HEK293T (cell line): ENCODE data around the gene SAYSD1.

ENCODE experiments used
- CTCF ChIA-PET: fragments of 350-600 bp; formaldehyde crosslinking; extraction: SDS; loops from one replicate; lab custom pipeline; 2021; ENCODE audit warnings: antibody characterized with exemption, inconsistent platforms; lab: Yijun Ruan, JAX
- POLR2A ChIA-PET: fragments of 350-600 bp; formaldehyde crosslinking; extraction: SDS; loops from one replicate; lab custom pipeline; 2020; ENCODE audit warnings: antibody characterized with exemption, inconsistent platforms; lab: Yijun Ruan, JAX
- DNase-seq: peaks from one replicate; pipeline ENCODE4 v3.0.0; 2012; ENCODE audit warnings: mixed read lengths; ENCODE audit errors: extremely low spot score
- ARNT ChIP-seq: fragments of 450-650 bp; IDR thresholded peaks from 2 replicates; pipeline ENCODE4 v1.6.1; 2017; ENCODE audit warnings: mild to moderate bottlenecking
- BHLHE40 ChIP-seq: fragments of 450-650 bp; IDR thresholded peaks from 2 replicates; pipeline ENCODE4 v1.6.1; 2016; ENCODE audit warnings: mild to moderate bottlenecking, moderate library complexity, borderline replicate concordance
- CTBP1 ChIP-seq: fragments of 450-650 bp; IDR thresholded peaks from 2 replicates; pipeline ENCODE4 v1.6.1; 2016; ENCODE audit warnings: borderline replicate concordance
- ELF4 ChIP-seq: fragments of 450-650 bp; IDR thresholded peaks from 2 replicates; pipeline ENCODE4 v1.6.1; 2017; ENCODE audit warnings: antibody characterized with exemption
- FOXA1 ChIP-seq: fragments of 450-650 bp; IDR thresholded peaks from 2 replicates; pipeline ENCODE4 v1.6.1; 2016; ENCODE audit warnings: mild to moderate bottlenecking
- FOXK2 ChIP-seq: fragments of 450-650 bp; IDR thresholded peaks from 2 replicates; pipeline ENCODE4 v1.6.1; 2016; ENCODE audit warnings: mild to moderate bottlenecking
- FOXM1 ChIP-seq: fragments of 450-650 bp; IDR thresholded peaks from 2 replicates; pipeline ENCODE4 v1.6.1; 2017; ENCODE audit warnings: mild to moderate bottlenecking, borderline replicate concordance
- HDGF ChIP-seq: fragments of 450-650 bp; IDR thresholded peaks from 2 replicates; pipeline ENCODE4 v1.6.1; 2017; ENCODE audit warnings: antibody characterized with exemption, borderline replicate concordance
- L3MBTL2 ChIP-seq: fragments of 450-650 bp; conservative IDR thresholded peaks from 2 replicates; pipeline ENCODE4 v1.6.1; 2016; ENCODE audit warnings: mild to moderate bottlenecking
- LEF1 ChIP-seq: fragments of 450-650 bp; IDR thresholded peaks from 2 replicates; pipeline ENCODE4 v1.6.1; 2017; ENCODE audit warnings: mild to moderate bottlenecking, borderline replicate concordance
- NFRKB ChIP-seq: fragments of 450-650 bp; IDR thresholded peaks from 2 replicates; pipeline ENCODE4 v1.6.1; 2016; ENCODE audit warnings: mild to moderate bottlenecking, moderate library complexity
- SP1 ChIP-seq: fragments of 450-650 bp; IDR thresholded peaks from 2 replicates; pipeline ENCODE4 v1.6.1; 2017
- SUZ12 ChIP-seq: fragments of 450-650 bp; IDR thresholded peaks from 2 replicates; pipeline ENCODE4 v1.6.1; 2016; ENCODE audit warnings: mild to moderate bottlenecking
- TARDBP ChIP-seq: fragments of 450-650 bp; IDR thresholded peaks from 2 replicates; pipeline ENCODE4 v1.6.1; 2016
- ZNF384 ChIP-seq: fragments of 450-650 bp; IDR thresholded peaks from 2 replicates; pipeline ENCODE4 v1.6.1; 2016
- TF ChIP-seq, protein P1 (sequence below): fragments of 450-650 bp; IDR thresholded peaks from 2 replicates; pipeline ENCODE4 v1.6.1; 2016

SAYSD1 gene

DNA sequence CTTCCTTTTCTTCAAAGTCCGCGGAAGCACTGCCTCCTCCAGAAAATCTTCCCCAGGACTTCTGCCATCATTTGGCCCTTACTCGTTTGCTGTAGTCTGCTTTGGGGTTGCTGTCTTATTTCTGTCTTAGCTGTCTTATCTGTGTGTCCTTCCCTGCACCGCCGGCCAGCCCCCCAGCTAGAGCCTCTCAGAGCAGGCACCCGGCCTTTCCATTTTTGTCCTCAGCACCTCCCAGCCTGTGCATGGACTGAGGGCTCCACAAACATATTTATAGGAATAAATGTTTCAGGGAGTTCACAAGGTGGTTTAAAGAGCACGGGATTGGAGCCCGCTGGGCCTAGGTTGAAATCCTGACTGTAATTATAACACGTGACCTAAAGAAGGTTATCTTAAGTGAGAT, 58.3 kb downstream of the SAYSD1 start:
- CTCF ChIA-PET = no interaction called here
- POLR2A ChIA-PET = no interaction called here
- DNase-seq = no peak
- no peak for TF ChIP-seq NFRKB
- TF ChIP-seq ELF4 = no peak
- TF ChIP-seq LEF1 = no peak
- TF ChIP-seq FOXK2 = no peak
- no peak for TF ChIP-seq SP1
- TF ChIP-seq, protein P1, sequence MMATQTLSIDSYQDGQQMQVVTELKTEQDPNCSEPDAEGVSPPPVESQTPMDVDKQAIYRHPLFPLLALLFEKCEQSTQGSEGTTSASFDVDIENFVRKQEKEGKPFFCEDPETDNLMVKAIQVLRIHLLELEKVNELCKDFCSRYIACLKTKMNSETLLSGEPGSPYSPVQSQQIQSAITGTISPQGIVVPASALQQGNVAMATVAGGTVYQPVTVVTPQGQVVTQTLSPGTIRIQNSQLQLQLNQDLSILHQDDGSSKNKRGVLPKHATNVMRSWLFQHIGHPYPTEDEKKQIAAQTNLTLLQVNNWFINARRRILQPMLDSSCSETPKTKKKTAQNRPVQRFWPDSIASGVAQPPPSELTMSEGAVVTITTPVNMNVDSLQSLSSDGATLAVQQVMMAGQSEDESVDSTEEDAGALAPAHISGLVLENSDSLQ = no peak
- TF ChIP-seq TARDBP = no peak
- no peak for TF ChIP-seq CTBP1
- TF ChIP-seq FOXM1 = no peak

DNA sequence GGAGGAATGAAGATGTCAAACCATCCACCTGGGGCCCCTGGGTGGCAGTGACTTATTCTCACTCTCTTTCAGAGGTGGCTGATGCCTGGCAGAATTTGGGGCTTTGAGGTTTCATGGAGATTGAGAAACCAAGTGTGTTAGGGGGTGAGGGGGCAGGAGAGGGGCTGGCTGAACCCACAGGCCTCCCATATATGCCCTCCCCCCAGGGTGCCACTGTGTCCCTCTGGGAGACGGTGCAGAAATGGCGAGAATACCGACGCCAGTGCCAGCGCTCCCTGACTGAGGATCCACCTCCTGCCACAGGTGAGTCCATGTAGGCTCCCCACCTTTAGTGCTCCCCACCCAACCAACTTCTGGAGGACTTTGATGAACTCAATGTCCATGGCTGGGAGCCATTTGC, 58.8 kb downstream of the SAYSD1 start:
- POLR2A ChIA-PET = no interaction called here
- TF ChIP-seq LEF1 (no peak), BHLHE40 (no peak), ELF4 (no peak), NFRKB (no peak)
- DNase-seq = no peak
- CTCF ChIA-PET = interaction anchor here (0.7 kb wide), 1 partner anchor 44 kb away, joined by 3 read pairs; no protein-coding TSS in a partner anchor

DNA sequence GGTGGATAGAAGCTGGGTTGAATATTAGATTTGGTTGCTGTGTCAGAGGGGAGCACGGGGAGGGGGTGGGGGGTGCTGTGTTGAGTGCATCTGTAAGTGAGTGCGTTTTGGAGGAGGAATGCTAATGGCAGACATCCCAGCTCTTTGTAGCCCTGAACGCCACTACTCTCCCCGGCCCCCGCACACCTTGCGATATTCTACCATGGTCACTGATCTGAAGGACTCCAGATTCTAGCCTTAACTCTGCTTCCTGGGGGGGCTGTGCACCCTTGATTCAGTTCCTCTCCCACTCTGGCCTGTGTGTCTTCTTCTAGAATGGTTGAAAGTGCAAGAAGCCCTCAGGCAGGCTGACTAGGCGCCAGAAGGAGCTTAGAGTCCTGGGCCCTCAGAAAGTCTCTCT, 59.3 kb downstream of the SAYSD1 start:
- no peak for DNase-seq
- ChIA-PET POLR2A (no interaction called here), CTCF (interaction anchor here (0.7 kb wide), 1 partner anchor 45 kb away, joined by 3 read pairs; no protein-coding TSS in a partner anchor)
- no peak for TF ChIP-seq LEF1
- no peak for TF ChIP-seq ELF4
- TF ChIP-seq, protein P1 = no peak
- TF ChIP-seq NFRKB = no peak
- TF ChIP-seq SUZ12 = no peak
- TF ChIP-seq HDGF = no peak
- TF ChIP-seq CTBP1 = no peak
- TF ChIP-seq FOXA1 = no peak
- no peak for TF ChIP-seq FOXK2
- no peak for TF ChIP-seq FOXM1
- TF ChIP-seq TARDBP = no peak
- TF ChIP-seq ZNF384 = no peak
- TF ChIP-seq L3MBTL2 = no peak
- no peak for TF ChIP-seq ARNT
- no peak for TF ChIP-seq SP1
- TF ChIP-seq BHLHE40 = no peak

DNA sequence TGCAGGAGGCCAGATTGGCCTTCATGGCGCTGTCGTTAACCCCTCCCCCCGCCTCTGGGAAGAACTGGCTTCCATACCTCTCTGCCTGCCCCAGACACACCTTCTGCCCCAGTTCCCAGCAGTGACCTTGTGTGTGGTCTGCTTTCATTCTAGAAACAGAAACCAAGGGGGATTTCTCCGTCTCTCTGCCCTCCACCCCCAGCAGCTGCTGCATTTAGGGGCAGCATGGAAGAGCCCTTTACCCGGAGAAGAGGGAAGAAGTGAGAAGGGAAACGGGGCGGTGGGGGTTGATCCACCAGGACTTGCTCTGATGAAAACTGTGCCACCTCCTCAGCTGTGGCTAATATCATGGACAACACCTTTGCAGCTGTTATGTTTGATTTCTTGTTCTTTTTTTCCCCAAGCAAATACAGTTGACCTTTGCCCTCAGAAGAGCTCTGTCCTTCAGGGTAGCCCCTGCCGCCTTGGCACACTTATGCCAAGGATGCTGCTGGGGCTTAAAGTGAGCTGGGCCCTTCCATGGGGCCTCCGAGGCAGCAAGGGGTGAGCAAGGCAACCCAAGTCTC, 60.3 kb downstream of the SAYSD1 start:
- POLR2A ChIA-PET = no interaction called here
- CTCF ChIA-PET = no interaction called here
- DNase-seq = no peak
- TF ChIP-seq NFRKB (no peak), HDGF (no peak), ZNF384 (no peak)
